Dermis microvascular lymphatic vessel endothelial cell (primary cell): ENCODE results near the gene POLR3H. TPM values are rescaled to one million over a fixed set of nuclear protein-coding genes. Genes with fewer than 3 reads are reported as not detected.

ENCODE experiments used
- DNase-seq, 2 donors: peaks; one replicate each; pipeline versions ENCODE4 v3.0.0 to v3.0.0-alpha.2; 2010; ENCODE audit warnings: low read depth in 2 of 2
- total RNA-seq: library from RNA; depleted of rRNA; stranded (reverse); fragments of >200 nt; gene quantifications from 2 replicates; pipeline ENCODE4 v1.2.1, GENCODE V29; 2014

POLR3H gene
- total RNA-seq, 1 donor from 2014 or later, result 11.8 TPM

- no peak for DNase-seq
These were observed 59.2 kb downstream of the POLR3H start for GRCh38 chr22:41485033-41485432.

DNA sequence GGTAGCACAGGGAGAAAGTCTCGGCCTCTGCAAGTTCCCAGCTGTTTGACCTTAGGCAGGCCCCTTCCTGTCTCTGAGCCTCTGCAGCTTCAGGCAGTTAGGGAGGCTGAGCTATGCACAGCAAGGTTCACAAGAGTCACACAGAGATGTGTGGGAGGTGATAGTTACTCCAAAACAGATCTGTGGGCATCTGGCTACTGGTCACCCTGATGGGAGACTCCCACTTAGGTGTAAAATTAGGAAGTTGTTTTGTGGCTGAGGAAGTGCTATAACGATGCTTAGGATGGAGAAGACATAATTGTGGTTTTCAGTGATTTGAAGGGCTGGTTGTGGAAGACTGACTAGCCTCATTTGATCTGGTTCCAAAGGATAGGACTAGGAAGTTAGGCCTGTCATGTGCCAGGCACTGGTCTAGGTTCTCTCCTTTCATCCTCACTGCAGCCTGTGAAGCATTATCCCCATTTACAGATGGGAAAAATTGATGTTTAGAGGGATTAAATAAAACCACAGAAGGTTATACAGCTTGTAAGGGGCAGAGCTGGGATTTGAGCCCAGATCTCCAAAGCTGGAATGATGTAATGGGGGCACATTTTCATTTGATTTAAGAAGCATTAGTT is 61.8 kb downstream of the POLR3H start:
- DNase-seq, result no peak

DNA sequence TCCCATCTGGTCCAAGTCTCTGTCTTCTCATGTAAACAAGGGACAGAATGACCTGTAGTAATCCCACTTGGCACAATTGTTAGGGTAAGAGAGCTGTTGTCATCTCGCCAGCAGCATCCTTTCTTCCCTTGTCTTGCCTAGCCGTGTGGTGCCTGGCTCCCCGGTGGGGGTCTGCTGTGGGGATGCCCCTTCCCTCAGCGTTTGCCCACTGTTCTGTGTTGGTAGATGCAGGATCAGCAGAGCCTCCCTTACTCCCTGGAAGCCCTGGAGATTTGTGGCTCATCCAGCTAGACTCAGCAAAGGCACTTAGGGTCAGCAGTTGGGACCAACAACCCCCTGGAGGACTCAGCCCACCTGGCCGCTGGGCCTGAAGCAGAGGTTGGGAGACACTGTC is 62.3 kb downstream of the POLR3H start:
- DNase-seq, result no peak

DNA sequence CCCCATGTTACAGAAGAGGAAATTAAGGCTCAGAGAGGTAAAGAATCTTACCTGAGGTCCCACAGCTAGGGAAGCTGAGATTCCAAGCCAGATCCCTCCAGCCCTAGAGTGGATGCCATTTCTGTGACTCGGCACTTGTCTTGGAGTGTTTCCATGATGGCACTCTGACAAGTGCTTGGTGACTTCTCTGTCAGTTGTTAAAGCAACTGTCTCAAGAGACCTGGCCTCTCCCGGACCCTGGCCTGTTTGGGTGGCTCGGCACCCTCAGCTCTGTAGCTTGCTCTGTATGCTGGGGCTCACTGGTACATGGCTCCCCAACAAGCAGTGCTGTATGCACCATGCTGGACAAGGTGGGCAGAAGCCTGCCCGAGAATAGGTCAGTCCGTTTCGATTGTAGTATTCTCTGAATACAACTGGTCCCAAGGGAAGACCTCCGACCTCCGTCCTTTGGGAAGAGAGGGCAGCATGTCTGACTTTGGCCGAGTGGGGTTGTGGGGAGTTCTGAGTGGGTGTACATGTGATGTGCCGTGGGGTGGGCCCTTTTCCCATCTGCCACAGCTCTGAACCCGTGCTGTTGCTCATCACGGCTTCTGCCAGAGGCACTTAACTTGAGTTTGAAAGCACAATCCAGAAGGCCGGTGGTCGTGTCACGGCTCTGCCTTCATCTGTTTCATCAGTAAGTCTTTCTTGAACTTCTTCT is 63.0 kb downstream of the POLR3H start:
- no peak for DNase-seq

DNA sequence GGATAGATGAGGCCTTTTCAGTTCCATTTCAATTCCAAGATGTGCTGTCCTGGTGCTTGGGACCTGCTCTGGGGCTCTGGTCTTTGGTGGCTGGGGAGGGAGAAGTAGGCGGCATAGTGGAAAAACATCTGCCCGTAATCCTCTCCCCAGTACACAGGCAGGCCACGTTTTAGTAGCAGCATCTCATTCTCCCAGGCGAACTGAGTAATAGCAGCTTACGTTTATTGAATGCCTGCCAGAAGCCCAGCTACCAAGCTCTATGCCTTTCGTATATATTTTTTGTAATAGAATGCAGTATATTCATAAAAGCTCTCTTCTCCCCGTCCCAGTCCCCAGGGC is 63.9 kb downstream of the POLR3H start:
- DNase-seq, result no peak

DNA sequence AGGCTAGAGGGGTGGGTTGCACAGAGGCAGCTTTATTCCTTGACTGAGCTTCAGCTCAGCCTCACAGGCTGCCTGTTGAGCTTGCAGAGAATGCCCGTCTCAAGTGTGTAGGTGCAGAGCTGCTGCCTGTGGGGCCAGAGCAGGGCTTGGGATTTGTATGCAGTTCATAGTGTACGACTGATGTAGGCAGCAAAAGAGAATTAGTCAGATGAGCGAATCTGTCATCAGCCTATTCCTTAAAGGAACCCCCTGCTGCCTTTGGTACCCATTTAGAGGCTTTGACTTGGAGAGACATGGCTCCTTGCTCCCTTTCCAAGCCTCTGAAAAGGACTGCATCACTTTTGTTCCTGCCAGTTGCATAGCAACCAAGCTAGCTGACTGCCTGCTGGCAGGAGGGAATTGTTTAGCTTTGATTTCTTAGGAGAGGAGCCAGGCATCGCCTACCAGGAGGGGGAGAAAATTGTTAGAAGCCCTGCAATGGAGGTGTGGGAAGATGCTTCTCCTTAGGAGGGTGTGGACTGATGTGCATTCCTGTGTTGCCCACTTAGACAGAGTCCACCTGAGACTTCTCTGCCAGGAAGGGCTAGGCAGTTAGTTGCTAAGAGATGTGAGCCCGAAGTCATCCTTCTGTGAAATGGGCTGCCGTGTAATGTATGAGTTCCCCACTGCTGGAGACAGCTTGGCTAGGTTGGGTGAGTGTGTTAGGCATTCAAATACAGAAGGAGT is 64.4 kb downstream of the POLR3H start:
- peak in 1 of 2 donors; percentile 14 for DNase-seq

DNA sequence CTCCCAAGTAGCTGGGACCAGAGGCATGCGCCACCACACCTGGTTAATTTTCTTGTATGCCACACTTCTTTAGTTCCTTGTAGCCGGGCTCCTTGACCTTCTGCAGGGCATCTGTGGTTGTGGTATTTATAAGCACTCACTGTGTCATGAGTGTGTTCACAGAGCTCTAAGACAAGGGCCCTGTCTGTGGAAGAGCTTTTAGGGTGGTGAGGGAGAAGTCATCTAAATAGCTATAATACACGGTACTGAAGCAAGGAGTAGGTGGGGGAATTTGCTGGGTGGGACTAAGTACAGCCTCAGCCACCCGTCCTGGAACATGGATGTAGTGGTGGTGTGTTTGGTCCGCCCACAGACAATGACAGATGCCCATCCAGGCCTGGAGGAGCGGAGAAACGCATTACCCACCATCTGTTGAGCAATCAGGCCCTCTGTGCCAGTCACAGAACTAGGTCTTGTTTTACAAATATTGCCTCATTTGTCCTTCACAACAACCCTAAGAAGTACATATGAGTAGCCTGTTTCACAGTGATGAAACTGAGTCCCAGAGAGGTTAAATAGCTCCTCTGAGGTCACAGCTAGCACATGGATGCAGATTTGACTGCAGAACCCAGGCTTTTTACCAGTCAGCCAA is 65.3 kb downstream of the POLR3H start:
- DNase-seq, result no peak

DNA sequence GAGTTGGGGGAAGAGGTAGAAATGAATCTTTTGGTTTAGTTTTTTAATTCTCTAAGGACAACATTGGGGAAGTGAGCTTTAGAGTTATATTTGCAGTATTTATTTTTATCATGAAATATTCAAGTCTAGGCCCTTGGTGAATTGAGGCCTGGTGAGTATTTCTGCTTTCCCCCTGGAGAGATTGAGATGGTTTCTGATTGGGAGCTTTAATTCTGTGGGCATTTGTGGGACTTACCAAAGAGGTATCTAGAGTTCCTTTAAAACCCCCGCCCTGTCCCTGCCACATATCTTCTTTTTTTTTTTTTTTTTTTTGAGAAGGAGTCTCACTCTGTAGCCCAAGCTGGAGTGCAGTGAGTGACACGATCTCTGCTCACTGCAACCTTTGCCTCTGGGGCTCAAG is 65.8 kb downstream of the POLR3H start:
- no peak for DNase-seq

Other genes starting within 250 kb of the POLR3H start
- 37.5 and 57.9 TPM in 2 replicates for gene ZC3H7B, start 242.9 kb downstream of the POLR3H start, total RNA-seq
- gene TEF, start 162.5 kb downstream of the POLR3H start, total RNA-seq, result 3.0 and 4.2 TPM in 2 replicates
- 11.3 and 17.7 TPM in 2 replicates for gene TOB2, start 97.7 kb downstream of the POLR3H start, total RNA-seq
- 62.8 and 68.0 TPM in 2 replicates for gene PHF5A, start 75.8 kb downstream of the POLR3H start, total RNA-seq
- gene ACO2, start 75.4 kb downstream of the POLR3H start, total RNA-seq, result 66.5 and 93.9 TPM in 2 replicates
- gene CSDC2, start 16.5 kb upstream of the POLR3H start, total RNA-seq, result not detected in 2 replicates
- 2.2 and 3.2 TPM in 2 replicates for gene PMM1, start 45.4 kb upstream of the POLR3H start, total RNA-seq
- 15.0 and 17.2 TPM in 2 replicates for gene DESI1, start 76.6 kb upstream of the POLR3H start, total RNA-seq
- 286 and 375 TPM in 2 replicates for gene XRCC6, start 76.8 kb upstream of the POLR3H start, total RNA-seq
- gene SNU13, start 144.4 kb upstream of the POLR3H start, total RNA-seq, result 67.3 and 89.5 TPM in 2 replicates
- 2.3 and 3.7 TPM in 2 replicates for gene MEI1, start 155.0 kb upstream of the POLR3H start, total RNA-seq